A673 (cell line): ENCODE measurements around the gene TMTC2.

Experiments
- EZH2 ChIP-seq: fragments of 200-600 bp; sonication (generic); IDR thresholded peaks from 2 replicates; pipeline ENCODE4 v1.6.1; 2017; ENCODE audit warnings: borderline replicate concordance, low read depth, mild to moderate bottlenecking, mixed read lengths, antibody characterized with exemption, low read length; ENCODE audit not compliant: poor library complexity, severe bottlenecking
- TF ChIP-seq, protein P1 (sequence below): fragments of 300-800, 200-600 bp; sonication (generic); conservative IDR thresholded peaks from 2 replicates; pipeline ENCODE4 v1.5.1; 2017; ENCODE audit warnings: low read depth, mild to moderate bottlenecking, antibody characterized with exemption, low read length, moderate library complexity, mixed read lengths

DNA sequence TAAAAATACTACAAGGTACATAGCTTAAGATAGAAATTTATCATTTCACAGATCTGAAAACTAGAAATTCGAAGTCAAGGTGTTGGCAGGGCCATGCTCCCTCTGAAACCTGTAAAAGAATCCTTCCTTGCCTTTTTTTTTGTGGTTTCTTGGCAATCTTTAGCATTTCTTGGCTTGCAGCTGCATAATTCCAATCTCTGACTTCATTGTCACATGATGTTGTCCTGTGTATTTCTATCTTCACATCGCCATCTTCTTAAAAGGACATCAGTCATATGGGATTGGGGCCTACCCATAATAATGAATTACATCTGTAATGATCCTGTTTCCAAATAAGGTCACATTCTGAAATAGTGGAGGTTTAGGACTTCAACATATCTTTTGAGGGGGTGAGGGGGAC is 250.4 kb downstream of the TMTC2 start:
- TF ChIP-seq, protein P1, sequence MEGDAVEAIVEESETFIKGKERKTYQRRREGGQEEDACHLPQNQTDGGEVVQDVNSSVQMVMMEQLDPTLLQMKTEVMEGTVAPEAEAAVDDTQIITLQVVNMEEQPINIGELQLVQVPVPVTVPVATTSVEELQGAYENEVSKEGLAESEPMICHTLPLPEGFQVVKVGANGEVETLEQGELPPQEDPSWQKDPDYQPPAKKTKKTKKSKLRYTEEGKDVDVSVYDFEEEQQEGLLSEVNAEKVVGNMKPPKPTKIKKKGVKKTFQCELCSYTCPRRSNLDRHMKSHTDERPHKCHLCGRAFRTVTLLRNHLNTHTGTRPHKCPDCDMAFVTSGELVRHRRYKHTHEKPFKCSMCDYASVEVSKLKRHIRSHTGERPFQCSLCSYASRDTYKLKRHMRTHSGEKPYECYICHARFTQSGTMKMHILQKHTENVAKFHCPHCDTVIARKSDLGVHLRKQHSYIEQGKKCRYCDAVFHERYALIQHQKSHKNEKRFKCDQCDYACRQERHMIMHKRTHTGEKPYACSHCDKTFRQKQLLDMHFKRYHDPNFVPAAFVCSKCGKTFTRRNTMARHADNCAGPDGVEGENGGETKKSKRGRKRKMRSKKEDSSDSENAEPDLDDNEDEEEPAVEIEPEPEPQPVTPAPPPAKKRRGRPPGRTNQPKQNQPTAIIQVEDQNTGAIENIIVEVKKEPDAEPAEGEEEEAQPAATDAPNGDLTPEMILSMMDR, result no peak
- no peak for TF ChIP-seq EZH2
